Ishikawa (cell line): ENCODE results near the gene MGME1.

Experiments used
- CREB1 ChIP-seq: IDR thresholded peaks from 2 replicates; pipeline ENCODE4 v1.6.1; 2012; ENCODE audit warnings: low read depth
- EGR1 ChIP-seq: IDR thresholded peaks from 2 replicates; pipeline ENCODE4 v1.6.1; 2012
- FOXM1 ChIP-seq: IDR thresholded peaks from 2 replicates; pipeline ENCODE4 v1.6.1; 2012; ENCODE audit warnings: low read depth, borderline replicate concordance
- MAX ChIP-seq: IDR thresholded peaks from 2 replicates; pipeline ENCODE4 v1.6.1; 2012
- NFIC ChIP-seq: IDR thresholded peaks from 2 replicates; pipeline ENCODE4 v1.6.1; 2012
- RAD21 ChIP-seq: IDR thresholded peaks from 2 replicates; pipeline ENCODE4 v1.6.1; 2012; ENCODE audit warnings: low read depth
- REST ChIP-seq: IDR thresholded peaks from 2 replicates; pipeline ENCODE4 v1.6.1; 2012; ENCODE audit warnings: low read depth, mild to moderate bottlenecking
- TAF1 ChIP-seq: IDR thresholded peaks from 2 replicates; pipeline ENCODE4 v1.6.1; 2012; ENCODE audit warnings: low read depth, mild to moderate bottlenecking

- no peak for TF ChIP-seq EGR1
- TF ChIP-seq FOXM1 = no peak
- no peak for TF ChIP-seq REST
- no peak for TF ChIP-seq CREB1
- TF ChIP-seq MAX = no peak
- no peak for TF ChIP-seq TAF1
- no peak for TF ChIP-seq RAD21
- no peak for TF ChIP-seq NFIC
Observed at GRCh38 chr20:17987988-17988387, 19.2 kb downstream of the MGME1 start.
